PC-9 (cell line): ENCODE measurements around the gene IGFBP4.

Source experiments
- CTCF ChIP-seq: fragments of 200-600 bp; sonication (generic); conservative IDR thresholded peaks from 2 replicates; pipeline ENCODE4 v1.6.1; 2017; ENCODE audit warnings: mixed run types, antibody characterized with exemption, mild to moderate bottlenecking, moderate library complexity
- EZH2 ChIP-seq: fragments of 200-600 bp; sonication (generic); IDR thresholded peaks from 2 replicates; pipeline ENCODE4 v1.8.0; 2017; ENCODE audit warnings: antibody characterized with exemption, low read depth

DNA sequence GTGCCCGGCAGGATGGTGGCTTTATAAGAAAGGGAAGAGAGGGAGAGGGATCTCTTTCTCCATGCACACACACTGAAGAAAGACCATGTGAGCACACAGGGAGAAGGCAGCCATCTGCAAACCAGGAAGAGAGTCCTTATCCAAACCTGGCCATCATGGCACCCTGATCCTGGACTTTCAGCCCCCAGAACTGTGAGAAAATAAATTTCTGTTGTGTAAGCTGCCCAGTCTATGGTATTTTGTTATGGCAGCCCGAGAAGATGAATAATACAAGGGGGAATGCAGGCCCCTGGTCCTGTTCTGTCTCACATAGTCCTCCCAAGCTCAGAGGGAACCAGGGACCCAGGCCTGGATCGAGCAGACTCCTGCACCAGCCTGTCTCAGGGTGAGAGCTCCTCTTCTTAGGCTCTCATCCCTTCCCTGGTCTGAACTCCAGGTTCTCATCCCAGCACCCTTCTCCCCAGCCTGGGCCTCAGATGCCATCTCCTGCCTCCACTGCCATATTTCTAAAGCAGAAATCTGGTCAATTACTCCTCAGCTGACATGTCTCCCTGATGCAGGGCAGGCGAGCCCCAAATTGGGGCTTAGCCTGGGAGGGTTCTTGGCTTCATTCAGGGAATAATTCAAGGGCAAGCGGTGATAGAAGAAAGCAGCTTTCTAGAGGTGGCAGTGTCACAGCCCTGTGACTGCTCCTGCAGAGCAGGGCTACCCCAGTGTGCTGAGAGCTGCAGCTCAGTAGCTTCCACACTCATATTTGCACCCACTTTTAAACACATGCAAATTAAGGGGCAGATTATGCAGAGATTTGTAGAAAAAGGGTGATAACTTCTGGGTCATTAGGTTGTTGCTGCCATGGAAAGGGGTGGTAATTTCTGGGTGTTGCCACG, 28.8 kb downstream of the IGFBP4 start:
- TF ChIP-seq CTCF (no peak), EZH2 (no peak)
